Right renal pelvis (tissue), 4 donors: ENCODE measurements around the gene MYO19. TPM values are rescaled to one million over a fixed set of nuclear protein-coding genes. Genes with fewer than 3 reads are reported as not detected.
"Not testable (repeated sequence)": the region's sequence is repeated elsewhere in the genome, so short reads cannot be mapped to it uniquely, and the experiment has no call there.

Experiments
- DNase-seq, 4 donors: peaks; one replicate each; pipeline ENCODE4 v3.0.0-alpha.2; 2013; ENCODE audit warnings: low read depth in 4 of 4, low spot score in 3 of 4, missing footprints in 1 of 4
- polyA plus RNA-seq, 4 donors: library from polyadenylated mRNA; unstranded; fragments of 120-200 nt; gene quantifications; one replicate each; pipeline ENCODE4 v1.2.1, GENCODE V29; 2013; ENCODE audit not compliant: insufficient read length in 4 of 4

The MYO19 gene
- polyA plus RNA-seq, 4 donors: 37.1 to 44.2 (median 41.1) TPM

DNA sequence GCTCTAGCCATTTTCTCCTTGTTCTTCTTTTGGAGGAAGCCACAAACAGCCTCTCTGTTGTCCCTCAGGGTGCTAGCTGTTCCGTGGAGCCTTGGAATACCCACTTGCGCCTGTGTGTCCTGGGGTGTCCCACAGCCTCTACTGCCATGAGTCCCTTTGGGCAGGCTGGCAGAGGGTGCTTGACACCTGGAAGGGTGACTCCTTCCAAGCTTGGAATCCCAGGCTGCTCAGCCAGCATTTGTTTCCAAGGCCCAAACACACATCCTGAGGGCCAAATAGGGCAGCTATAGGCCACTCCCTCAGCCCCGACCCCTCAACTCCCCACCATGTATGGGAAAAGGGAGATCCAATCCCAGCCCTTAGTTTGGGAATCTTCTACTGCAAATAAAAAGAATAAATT, 33.3 kb downstream of the MYO19 start:
- no peak for DNase-seq

DNA sequence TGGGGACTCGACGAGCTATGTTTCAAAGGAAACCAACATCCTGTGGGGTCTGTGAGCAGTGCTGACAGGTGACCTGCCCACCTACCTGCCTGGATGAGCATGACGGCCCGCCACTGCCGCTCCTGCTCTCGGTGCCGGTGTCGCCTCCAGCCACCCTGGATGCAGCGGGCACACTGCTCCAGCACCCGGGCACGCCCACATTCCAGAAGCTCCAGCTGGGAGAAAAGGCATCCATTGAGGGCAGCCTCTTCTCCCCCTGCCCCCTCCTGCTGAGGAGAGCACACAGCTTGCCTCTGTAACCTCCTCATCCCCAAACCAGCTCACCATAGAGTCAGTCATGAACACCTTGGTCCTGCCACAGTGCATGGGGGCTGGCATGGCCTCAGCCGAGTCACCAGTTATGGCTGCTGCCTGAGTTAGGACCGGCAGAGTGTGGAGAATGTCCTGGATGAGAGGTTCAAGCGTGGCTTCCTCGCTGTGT, 33.9 kb downstream of the MYO19 start:
- no peak for DNase-seq

DNA sequence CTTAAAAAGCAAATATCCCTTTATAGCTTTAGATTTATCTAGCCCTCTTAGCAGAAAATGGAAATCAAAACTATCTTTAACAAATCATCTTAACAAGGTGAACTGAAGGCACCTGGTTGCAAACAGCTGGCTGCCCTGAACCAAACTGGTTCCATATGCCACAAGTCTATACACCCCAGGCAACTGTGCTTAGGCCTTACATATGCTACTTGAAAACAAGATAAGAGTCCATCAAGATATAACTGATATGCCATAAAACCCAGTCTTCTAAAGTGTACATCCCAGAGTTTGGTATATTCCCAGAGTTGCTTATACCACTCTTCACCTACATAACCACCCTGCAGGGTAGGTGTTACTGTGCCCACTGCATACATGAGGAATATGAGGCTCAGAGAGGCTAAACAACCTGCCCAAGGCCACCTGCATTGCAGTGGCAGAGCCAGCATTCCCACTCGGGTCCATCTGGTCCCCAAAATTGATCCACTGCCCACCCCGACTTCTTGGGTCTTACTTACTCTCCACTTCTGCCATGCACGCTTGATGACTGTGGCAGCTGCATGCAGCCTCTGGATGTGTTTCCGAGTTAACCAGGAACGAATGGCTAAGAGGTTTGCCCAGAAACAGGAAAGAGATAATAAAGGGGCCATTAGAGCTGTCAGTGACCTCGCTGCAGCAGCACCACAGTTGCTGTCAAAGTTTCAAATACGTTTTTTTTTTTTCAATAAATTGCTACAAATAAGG, 35.9 kb downstream of the MYO19 start:
- no peak for DNase-seq

DNA sequence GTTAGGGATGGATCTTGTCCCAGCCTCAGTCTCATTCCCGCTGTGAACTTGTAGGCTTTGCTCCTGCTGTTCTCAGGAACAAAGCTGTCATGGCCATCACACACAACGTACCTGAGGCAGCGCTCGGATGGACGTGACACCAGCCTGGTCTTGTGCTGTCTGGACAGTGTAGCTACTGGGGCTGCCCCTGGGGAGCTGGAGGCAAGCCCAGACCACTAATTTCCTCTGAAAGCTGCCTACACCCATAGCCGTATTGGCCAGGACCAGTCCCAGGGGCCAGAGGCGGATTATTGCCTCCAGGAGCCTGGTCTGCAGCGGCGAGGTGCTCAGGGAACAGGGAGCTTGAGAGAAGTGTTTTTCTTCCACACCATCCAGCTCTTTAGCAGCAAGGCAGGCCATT, 36.5 kb downstream of the MYO19 start:
- DNase-seq: no peak

DNA sequence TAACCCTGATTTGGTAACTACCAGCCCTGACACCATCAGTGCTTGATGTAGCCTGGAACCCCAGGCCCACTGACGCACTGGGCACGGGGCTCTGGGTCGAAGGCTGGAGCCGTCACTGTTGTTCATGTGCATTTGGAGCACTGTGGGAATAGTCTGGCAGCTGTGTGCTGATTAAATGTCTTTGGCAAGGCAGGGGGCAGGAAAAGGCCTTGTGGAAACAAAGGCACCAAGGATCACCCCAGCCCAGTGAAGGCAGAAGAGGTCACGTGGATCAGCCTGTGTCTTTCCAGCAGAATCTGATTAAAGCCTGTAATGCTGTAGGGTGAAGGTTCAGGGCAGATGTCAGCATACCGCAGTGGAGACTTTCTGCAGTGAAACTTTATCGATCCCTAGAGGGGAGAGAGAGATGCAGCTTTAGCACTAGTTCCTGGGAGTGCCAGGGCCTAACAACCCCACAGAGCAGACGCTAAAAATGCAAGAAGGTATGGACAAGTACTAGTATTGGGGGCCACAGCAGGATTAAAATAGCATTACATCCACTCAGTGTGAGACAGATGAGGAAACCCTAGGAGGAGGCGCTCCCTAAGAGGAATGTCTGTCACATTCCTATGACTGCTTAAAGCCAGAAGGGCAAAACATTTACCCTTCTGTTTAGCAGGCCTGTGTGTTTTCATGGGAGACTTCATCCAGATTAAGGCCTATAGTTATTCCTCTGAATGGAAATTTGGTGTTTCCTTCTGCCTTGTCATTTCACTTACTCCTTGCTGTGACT, 38.5 kb downstream of the MYO19 start:
- no peak for DNase-seq

DNA sequence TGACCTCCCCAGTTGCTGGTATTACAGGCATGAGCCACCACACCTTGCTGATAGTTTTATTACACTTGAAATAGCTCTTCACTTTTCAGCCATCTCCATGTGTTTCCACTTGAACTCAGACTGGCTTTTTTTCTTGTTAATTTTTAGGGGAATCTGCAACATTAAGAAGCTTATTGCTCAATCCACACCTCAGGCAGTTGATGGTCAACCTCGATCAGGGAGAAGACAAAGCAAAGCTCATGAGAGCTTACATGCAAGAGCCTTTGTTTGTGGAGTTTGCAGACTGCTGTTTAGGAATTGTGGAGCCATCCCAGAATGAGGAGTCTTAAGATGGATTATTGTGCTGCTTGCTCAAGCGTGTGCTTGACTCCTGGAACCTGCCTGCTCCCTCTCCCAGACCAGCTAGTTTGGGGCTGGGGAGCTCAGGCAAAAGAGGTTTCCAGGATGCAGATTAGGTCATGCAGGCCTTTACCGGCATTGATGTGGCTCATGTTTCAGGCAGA, 39.5 kb downstream of the MYO19 start:
- DNase-seq: no peak

DNA sequence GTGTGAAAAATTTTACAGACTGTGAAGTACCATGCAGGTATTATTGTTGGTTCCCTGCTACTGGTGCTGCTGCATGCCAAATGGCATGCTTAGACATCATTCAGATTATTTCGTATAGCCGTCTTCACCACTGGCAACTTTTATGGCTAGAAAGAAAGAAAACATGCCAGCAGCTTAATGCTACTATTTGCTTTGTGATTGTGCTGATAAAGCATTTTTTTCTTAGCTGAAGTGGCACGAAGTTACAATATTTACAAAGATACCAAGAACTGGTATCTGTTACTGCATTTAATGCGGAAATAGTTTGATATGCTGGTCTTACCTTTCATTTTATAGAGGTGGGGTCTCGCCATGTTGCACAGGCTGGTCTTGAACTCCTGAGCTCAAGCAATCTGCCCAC, 40.0 kb downstream of the MYO19 start:
- DNase-seq: no peak

DNA sequence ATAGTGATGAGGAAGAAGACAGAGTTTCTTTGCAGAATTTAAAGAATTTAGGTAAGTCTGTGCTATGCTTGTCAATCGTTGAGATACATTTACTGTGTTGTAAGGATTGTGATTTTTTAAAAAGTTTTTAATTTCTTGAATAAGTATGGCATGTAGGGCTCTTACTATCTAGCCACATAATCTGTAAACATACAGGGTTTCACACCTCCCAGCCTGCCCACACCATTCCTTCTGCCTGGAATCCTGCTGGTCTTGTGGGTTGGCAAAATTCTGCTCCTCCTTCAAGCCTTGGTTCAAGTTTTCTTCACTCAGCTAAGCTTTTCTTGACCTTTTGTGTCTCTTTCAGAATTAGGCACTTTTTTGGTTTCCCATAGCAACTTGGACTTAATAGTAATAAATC, 40.7 kb downstream of the MYO19 start:
- DNase-seq: no peak

DNA sequence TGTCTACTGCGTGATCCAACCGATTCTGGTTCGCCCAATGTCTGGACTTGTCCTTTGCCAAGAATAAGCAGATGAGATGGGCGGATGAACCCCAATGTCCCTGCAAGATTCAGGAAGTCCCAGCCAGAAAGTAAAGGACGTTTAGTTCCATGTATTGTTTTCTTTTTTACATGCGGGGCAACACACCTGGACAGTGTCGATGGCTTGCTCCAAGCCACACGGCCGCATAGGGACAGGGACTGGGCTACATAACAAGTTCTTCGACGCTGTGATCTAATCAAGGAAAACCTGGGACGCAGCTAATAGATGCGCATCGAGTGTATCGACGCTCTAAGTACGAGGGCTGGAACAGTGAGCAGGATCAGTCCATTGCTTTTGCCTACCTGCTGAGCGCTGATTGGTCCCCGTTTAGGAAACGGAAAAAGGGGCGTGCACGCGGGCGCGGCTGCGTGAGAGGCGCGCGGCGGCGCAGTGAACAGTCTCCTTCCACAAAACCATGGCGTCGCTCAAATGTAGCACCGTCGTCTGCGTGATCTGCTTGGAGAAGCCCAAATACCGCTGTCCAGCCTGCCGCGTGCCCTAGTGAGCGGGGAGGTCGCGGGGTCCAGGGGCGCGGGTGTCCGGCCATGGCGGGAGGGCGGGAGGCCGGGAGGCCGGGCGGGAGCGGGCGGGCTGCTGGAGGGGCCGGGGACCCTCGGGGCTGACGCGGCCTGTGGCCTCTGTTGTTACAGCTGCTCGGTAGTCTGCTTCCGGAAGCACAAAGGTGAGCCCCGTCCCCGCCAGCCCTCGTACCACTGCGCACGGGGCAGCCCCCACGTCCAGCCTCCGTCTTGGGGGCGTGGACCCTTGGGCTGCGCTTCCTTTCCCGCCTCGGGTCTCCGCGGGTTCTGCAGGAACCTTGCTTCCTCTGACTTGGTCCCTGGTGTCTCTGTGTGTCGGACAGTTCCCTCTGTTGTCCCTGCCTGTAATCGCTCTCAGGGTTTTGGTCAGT, 48.2 kb downstream of the MYO19 start, which contains the start of gene ZNHIT3:
ZNHIT3 (plus strand) TSS at position 478 of the 991 bp plus-strand sequence; CDS start at position 497, 19 bp downstream.
- peak; percentile 81 to 89 (median 84) for DNase-seq

DNA sequence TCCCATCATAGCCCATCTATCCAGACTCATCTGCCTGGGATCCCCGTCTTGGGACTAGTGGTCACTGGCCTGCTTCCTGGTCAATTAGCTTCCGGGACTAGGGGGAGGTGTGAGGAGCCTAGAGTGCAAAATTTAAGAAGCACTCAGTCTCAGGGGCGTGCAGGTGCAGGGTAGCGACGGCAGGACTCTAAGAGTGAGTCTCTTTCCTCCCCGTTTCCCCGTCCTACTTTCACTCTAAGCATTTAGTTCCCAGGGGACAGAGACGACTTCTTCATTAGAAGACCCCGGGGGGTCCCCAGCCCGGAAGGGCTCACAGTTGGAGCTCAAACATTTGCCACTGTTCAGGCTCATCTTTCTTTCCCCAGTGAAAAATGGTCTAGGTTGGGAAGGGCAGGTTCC, 48.9 kb downstream of the MYO19 start:
- no peak for DNase-seq

DNA sequence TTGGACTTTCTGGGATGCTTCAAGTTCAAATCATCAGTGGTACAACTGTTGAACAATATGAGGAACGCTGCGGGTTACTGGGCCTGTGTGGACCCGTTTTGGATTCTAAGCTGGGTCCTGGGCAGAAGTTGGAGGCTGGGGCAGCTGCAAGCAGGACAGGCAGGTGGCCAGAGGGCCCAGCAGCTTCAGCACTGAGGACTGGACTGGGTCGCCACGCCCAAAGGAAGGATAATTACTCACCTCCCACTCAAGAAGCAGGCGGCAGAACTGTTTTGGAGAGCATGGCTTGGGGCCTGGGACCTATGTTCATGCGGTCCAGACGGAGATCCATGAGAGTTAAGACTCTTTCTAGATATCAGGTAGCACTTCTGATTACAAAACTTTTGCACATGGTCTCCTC, 49.6 kb downstream of the MYO19 start:
- no peak for DNase-seq

DNA sequence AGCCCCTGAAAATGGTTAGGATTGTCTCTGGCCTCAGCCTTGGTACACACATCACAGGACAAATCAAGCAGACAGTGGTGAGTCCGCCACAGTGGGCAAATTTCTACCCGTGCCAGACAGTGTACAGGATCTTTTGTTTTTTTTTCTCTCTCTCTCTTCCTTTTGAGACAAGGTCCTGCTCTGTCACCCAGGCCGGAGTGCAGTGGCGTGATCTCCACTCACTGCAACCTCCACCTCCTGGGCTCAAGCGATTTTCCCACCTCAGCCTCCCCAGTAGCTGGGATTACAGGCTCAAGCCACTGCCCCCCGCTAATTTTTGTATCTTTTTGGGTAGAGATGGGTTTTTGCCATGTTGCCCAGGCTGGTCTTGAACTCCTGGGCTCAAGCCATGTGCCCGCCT, 50.6 kb downstream of the MYO19 start:
- not testable (repeated sequence) for DNase-seq

DNA sequence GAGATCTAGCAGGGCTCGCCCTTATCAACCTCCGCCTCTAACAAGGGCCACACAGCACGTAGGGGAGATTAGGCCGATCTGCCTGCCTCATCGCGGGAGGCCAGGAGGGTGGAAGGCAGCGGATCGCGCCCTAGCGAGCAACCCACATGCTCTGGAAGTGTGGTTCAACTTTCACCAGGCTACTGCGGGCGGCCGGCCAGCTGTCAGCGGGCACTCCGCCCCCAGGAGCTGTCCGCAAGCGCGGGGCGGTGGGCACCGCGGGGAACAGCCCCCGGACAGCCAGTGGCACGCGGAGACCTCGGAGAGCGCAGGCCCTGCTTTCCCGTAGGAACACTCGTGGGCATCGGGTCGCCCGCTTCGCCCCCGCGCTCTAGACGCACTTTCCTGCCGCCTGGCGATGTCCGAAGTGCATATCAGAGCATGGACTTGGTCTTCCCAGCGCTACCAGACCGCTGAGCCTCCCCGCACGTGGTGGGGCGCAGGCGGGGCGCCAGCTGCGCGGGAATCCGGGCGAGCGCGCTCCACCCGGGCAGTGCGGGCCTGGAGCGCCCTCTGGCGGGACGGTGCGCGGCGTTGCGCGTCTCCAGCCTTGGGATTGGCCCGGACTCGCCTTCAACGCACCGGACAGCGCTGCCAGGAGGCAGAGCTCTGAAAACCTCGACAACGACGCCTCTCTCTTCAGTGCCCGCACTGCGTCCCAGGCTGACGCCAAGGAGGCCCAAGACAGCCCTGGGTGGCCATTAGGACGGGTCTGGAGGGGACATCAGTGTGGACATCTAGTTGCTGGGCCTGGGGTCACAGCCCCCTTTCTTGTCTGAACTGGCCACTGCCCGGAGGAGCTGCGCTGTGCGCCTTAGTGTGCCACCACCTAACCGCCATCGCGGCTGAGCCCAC, 51.8 kb downstream of the MYO19 start:
- DNase-seq: peak; percentile 60 to 73 (median 70)

DNA sequence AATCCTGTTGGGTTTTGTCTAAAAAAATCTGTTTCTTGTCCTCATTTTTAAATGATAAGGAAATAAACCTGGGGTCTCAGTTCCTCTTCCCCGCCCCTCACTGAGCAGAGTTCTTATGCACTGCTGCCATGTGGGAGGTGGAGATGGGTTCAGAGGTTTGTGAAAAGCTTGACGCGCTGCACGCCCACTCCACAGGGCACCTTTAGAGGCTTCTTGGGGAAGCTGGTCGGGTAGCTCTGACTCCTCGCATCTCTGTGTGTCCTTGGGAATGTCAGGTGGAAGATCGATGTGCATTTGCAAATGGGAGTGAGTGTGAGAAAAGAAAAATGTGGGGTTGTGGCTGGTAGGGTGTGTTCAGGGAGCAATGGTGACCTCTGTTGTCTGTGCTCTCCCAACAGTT, 52.8 kb downstream of the MYO19 start:
- no peak for DNase-seq

DNA sequence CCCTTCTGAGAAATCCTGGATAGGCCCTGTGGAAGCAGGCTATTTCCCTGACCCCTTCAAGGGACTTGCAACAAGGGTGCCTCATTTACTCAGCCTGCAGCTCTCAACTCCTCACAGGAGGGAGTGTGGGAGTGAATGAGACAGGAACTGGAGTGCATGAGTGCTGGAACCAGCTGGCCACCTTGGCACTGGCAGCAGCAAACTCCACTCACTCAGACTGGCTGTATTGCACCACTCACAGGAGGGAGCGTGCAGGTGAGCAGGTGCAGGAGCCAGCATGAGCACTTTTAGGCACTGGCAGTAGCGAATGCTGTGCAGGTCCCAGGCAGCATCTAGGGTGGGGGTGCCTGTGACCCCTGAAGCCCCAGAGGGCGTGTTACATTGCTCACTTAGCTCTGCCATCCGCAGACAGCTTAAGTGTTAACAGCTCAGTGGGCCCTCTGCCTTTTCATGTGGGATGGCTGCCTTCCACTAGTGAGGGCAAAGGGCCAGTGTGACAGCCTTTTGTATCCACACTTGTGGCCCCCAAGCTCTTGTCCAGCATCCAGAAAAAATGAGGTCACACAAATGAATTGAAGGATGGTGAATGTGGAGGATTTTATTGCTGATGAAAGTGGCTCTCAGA, 59.2 kb downstream of the MYO19 start:
- DNase-seq: no peak

DNA sequence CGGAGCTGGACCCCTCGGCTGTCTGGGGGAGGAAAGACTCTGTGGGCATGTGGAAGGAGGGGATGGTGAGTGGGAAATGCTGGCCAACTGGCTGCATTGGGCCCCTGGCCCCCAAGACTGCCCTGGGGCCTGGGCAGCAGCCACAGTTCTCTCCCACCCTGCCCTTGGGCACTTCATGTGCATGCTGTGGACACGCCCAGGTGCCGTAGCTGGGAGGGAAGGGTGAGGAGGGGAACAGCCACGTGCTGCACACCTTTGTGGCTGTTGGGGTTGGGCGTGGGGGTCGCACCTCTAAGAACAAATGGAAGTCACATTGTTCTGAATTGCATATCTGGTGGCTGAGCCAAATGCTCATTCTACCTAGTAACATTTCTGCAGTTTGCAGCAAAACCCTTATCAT, 60.1 kb downstream of the MYO19 start:
- DNase-seq: no peak

DNA sequence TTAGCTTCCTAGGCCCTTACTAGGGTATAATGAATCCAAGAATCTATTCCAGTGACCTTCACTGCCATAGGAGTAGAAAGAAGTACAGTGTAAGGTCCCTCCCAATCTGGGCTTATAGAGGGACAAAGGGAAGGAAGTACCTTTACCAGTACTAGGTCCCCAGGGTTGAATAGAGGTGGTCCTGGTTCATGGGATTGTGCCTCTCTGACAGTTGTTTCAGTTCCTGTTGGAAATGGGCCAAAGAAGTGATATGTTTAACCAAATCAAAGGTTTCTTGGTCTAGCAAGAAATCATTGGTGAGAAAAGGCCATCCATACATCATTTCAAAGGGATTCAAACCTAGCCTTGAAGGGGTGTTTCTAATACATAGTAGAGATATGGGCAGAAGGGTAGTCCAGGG, 64.2 kb downstream of the MYO19 start:
- DNase-seq: no peak

DNA sequence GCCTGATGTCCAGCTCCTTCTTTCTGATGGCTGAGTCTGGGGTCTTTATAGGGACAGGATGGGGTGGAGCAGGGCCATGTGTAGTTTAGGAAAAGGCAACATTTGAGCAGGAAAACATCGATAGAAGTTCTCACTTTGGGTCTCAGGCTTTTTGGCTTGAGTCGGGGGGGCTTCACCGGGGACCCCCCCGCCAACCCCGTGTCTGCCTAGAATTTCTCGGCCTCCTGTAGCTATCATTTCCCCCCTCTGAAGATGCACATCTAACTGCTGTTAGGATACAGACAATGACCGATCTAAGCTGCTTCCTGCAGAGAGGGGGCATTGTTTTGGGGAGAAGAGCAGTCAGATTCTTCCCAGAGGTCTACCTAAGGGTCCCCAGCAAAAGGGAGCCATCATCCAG, 64.9 kb downstream of the MYO19 start:
- no peak for DNase-seq
